ENCODE data around the gene PPP2R2C.

PPP2R2C gene

DNA sequence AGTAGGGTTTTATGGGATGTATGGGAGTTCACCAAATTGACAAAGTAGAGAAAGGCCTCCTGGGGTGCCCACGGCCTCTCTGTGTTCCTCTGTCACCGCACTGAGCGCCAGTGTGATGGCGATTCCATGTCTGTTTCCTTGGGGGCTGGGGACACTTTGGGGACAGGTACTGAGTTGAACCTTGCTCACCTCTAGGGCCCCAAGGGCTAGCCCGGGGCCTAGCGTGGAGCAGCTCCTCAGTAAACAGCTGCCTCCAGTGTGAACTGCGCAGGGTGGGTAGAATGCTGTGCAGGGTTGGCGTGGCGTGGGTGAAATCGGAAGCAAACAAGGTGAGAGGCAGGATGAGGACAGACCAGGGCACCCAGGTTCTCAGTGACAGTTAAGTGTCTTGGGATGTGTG lies 97.8 kb downstream of the PPP2R2C start:
- FAIRE-seq (no peak), DNase-seq (ENCODE audit: insufficient read length, low spot score) (no peak)
- TF ChIP-seq POLR2AphosphoS5 (IDR thresholded peaks at IDR 0.05; ENCODE audit: low read depth, low read length) (no peak), POU2F2 (IDR thresholded peaks at IDR 0.05; ENCODE audit: low read depth, low read length) (no peak)

DNA sequence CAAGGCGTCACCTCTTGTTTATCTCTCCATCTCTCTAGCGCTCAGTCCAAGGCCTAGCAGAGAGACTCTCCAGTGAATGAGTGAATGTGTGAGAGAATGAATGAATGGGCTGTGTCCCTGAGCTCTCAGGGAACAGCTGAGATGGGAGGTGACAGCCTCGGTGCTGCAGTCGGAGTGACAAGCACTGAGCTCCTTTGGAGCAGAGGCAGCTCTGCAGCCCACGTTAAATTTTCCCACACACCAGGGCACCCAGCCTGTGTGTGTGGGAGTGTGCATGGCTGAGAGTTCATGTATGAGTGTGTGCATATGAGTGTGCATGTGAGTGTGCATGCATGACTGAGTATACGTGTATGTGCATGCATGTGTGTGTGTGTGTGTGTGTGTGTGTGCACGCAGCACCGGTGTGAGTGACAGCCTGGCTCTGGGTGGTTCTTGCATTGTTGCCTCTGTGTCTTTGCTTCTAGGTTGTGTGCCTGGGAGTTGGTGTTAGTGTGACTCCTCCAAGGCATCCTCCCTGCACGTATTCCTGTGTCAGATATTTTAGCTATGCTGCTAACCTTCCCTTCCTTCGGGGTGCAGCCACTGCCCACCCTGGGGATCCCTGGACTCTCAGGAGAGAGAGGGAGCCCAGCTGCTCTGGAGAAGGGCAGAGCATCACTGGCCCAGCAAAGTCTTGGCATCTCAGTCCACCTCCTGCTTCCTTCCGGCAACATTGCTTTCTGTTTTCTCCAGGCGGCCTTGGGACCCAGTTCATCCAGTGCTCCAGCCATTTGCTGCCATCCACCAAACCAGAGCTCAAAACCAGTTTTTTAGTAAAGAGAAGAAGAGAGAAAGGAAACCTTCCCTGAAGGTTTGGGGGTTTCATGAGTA lies 98.6 kb downstream of the PPP2R2C start:
- FAIRE-seq (no peak), DNase-seq (ENCODE audit: insufficient read length, low spot score) (no peak)
- no peak for TF ChIP-seq POU2F2 (IDR thresholded peaks at IDR 0.05; ENCODE audit: low read depth, low read length)
- no peak for TF ChIP-seq POLR2AphosphoS5 (IDR thresholded peaks at IDR 0.05; ENCODE audit: low read depth, low read length)
- no peak for TF ChIP-seq POLR2A (IDR thresholded peaks at IDR 0.05; ENCODE audit: low read depth, low read length)
- no peak for TF ChIP-seq SPI1 (IDR thresholded peaks at IDR 0.05; ENCODE audit: low read depth, low read length)
- no peak for TF ChIP-seq PAX5 (IDR thresholded peaks at IDR 0.05; ENCODE audit: insufficient read depth, low read length, severe bottlenecking)
- no peak for TF ChIP-seq TAF1 (IDR thresholded peaks at IDR 0.05; ENCODE audit: low read depth, low read length)

DNA sequence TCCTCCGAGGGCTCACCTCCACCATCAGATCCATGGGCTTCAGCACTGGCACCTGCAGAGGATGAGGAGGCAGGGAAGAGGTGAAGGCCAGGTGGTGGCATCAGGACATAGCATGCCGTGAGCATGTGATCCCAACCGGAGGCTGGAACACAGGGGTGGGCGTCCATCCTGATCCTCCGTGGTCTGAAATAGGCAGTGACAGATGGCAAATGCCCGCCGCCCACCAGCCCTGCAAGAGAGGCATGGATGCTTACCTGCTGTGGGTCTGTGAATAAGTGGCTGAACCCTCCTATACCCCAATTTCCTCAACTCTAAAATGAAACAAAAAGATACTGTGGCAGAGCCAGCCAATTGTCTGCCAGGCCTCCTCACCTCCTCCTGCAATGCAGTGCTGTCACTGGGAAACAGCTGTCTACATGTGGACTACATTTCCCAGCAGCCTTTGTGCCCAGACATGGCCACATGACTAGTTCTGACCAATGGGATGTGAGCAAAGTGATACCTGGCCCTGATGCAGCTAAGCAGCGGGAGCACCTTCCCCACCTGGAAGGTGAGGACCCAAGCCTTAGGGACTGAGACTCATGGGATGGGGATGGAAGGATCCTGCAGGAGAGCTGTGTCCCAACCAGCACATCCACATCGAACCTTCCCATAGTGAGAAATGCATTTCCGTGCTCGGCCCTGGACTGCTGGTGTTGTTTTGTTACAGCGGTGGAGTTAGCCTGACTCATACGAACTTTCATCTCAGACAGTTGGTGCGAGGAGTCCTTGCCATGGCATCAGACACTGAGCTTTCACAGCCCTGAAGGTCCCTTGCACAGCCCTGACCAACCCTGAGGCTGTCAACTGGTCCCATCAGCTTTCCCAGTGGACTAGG lies 99.5 kb downstream of the PPP2R2C start:
- TF ChIP-seq PAX5 (IDR thresholded peaks at IDR 0.05; ENCODE audit: insufficient read depth, low read length, severe bottlenecking) (no peak), POLR2AphosphoS5 (IDR thresholded peaks at IDR 0.05; ENCODE audit: low read depth, low read length) (no peak), POU2F2 (IDR thresholded peaks at IDR 0.05; ENCODE audit: low read depth, low read length) (no peak)
- DNase-seq (ENCODE audit: insufficient read length, low spot score) (peak; percentile 72), FAIRE-seq (peak; percentile 76)

DNA sequence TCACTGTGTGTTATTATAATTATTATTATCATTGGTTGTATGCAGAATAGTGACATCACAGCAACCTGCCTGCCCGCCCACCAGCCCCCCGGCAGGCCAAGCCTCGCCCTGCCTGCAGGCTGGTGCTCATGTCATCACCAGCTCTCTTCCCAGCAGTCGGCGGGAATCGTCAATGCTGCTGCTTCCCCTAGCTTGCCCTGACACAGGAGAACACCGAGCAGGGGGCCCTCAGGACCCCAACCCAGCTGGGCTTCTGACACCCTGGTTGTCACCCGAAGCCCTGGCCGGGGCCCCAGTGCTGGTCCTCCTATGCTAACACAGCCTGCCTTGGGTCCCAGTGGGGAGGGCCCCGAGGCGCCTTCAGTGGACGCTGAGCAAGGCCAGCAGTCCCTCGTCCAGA lies 100.6 kb downstream of the PPP2R2C start:
- no peak for TF ChIP-seq TAF1 (IDR thresholded peaks at IDR 0.05; ENCODE audit: low read depth, low read length)
- no peak for TF ChIP-seq PAX5 (IDR thresholded peaks at IDR 0.05; ENCODE audit: insufficient read depth, low read length, severe bottlenecking)
- no peak for TF ChIP-seq POLR2A (IDR thresholded peaks at IDR 0.05; ENCODE audit: low read depth, low read length)
- FAIRE-seq (no peak), DNase-seq (ENCODE audit: insufficient read length, low spot score) (no peak)

DNA sequence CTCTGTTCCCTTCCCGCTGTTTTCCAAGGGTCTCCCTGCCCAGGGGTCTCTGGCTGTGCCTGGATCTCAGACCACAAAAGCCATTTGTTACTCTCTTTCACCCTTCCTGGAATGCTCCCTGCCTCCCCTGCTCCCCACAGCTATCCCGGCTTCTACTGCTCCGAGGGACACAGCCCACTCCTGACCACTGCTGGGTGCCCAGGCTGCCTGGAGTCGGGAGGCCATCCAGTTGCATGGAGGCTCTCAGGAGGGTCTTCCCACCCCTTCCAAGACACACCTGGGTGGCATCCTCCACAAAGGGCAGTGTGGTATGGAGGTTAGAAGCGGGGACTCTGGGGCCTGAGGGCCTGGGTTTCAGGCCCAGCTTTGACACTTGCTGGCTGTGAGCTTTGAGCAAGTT lies 101.1 kb downstream of the PPP2R2C start:
- no peak for FAIRE-seq
- TF ChIP-seq TAF1 (IDR thresholded peaks at IDR 0.05; ENCODE audit: low read depth, low read length) (no peak), PAX5 (IDR thresholded peaks at IDR 0.05; ENCODE audit: insufficient read depth, low read length, severe bottlenecking) (no peak), POLR2A (IDR thresholded peaks at IDR 0.05; ENCODE audit: low read depth, low read length) (no peak), POU2F2 (IDR thresholded peaks at IDR 0.05; ENCODE audit: low read depth, low read length) (no peak), SPI1 (IDR thresholded peaks at IDR 0.05; ENCODE audit: low read depth, low read length) (no peak), POLR2AphosphoS5 (IDR thresholded peaks at IDR 0.05; ENCODE audit: low read depth, low read length) (no peak)

DNA sequence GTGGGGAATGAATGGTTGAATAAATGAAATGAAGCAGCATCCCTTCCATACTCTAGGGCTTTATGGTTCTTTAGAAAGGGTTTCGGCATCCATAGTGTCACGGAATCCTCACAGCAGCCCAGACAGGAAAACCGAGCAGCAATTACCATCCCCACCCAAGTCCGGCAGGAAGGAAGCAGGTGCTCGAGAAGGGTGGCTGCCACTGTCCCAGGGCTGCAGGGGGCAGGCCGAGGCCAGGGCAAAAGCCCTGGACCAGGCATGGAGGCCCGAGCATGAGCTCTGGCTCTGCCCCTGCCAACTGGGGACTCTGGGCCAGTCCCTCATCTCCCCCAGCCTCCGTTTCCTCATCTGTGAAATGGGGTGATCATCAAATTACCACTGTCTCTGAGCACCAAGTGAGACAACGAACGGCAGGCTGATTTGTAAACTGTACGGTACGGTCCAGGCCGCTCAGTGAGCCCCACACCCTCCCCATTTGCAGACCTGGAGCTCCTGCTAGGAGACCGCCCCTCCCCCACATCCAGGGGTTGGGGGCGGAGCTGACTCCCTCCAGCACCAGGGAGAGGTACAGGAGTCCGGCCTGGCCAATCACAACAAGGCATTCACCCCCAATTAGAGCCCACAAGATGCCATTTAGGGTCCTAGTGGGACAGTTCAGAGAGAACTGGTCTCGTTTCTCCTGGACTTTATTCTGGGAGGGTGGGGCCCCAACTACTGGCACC lies 102.3 kb downstream of the PPP2R2C start:
- FAIRE-seq (no peak), DNase-seq (ENCODE audit: insufficient read length, low spot score) (no peak)
- TF ChIP-seq POLR2A (IDR thresholded peaks at IDR 0.05; ENCODE audit: low read depth, low read length), result no peak
- TF ChIP-seq TAF1 (IDR thresholded peaks at IDR 0.05; ENCODE audit: low read depth, low read length), result no peak
- no peak for TF ChIP-seq POLR2AphosphoS5 (IDR thresholded peaks at IDR 0.05; ENCODE audit: low read depth, low read length)
- no peak for TF ChIP-seq PAX5 (IDR thresholded peaks at IDR 0.05; ENCODE audit: insufficient read depth, low read length, severe bottlenecking)
- TF ChIP-seq SPI1 (IDR thresholded peaks at IDR 0.05; ENCODE audit: low read depth, low read length), result no peak
- TF ChIP-seq POU2F2 (IDR thresholded peaks at IDR 0.05; ENCODE audit: low read depth, low read length), result no peak

More for the DNA sequence above, 101.1 kb downstream of the PPP2R2C start:
- no peak for DNase-seq (ENCODE audit: insufficient read length, low spot score)

DNA sequence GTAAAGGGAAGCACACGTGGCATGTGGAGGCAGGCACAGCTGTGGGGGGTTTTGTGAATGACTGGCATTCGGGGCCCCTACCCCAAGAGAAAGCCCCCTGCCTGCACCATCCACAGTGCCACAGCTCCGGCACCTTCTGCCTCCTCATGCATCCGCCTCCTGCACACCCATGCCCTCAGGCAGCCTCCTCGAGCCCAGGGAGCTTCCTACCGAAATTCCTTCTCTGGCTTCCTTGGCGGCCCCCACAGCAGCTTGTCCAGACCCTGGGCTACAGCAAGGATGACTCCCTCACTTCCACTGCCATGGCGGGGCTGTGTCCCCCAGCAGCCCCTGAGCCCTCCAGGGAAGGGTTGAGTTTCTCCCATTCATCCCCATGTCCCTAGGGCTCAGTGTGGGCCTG lies 102.9 kb downstream of the PPP2R2C start:
- TF ChIP-seq TAF1 (IDR thresholded peaks at IDR 0.05; ENCODE audit: low read depth, low read length) (no peak), PAX5 (IDR thresholded peaks at IDR 0.05; ENCODE audit: insufficient read depth, low read length, severe bottlenecking) (no peak), POLR2A (IDR thresholded peaks at IDR 0.05; ENCODE audit: low read depth, low read length) (no peak), POU2F2 (IDR thresholded peaks at IDR 0.05; ENCODE audit: low read depth, low read length) (no peak), POLR2AphosphoS5 (IDR thresholded peaks at IDR 0.05; ENCODE audit: low read depth, low read length) (no peak), SPI1 (IDR thresholded peaks at IDR 0.05; ENCODE audit: low read depth, low read length) (no peak)
- FAIRE-seq (no peak), DNase-seq (ENCODE audit: insufficient read length, low spot score) (no peak)

DNA sequence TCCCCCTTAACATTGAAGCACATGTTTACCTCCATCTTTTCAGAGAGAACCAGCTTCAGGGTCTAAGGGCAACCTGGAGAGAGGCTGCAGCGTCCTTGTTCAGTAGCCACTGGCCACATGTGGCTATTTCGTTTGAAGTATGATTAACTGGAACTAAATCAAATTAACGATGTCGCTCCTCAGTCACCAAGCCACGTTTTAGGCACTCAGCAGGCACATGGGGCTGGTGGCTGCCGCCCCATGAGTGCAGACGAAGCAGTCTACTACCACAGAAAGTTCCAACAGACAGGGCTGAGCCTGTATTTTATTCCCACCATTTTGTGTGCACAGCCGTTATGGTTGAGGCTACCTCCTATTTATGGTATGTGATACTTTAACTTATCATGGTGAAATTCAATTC lies 103.4 kb downstream of the PPP2R2C start:
- no peak for TF ChIP-seq PAX5 (IDR thresholded peaks at IDR 0.05; ENCODE audit: insufficient read depth, low read length, severe bottlenecking)
- no peak for TF ChIP-seq POLR2AphosphoS5 (IDR thresholded peaks at IDR 0.05; ENCODE audit: low read depth, low read length)
- no peak for TF ChIP-seq SPI1 (IDR thresholded peaks at IDR 0.05; ENCODE audit: low read depth, low read length)
- no peak for TF ChIP-seq TAF1 (IDR thresholded peaks at IDR 0.05; ENCODE audit: low read depth, low read length)
- TF ChIP-seq POLR2A (IDR thresholded peaks at IDR 0.05; ENCODE audit: low read depth, low read length), result no peak
- no peak for TF ChIP-seq POU2F2 (IDR thresholded peaks at IDR 0.05; ENCODE audit: low read depth, low read length)
- DNase-seq (ENCODE audit: insufficient read length, low spot score), result no peak
- no peak for FAIRE-seq

DNA sequence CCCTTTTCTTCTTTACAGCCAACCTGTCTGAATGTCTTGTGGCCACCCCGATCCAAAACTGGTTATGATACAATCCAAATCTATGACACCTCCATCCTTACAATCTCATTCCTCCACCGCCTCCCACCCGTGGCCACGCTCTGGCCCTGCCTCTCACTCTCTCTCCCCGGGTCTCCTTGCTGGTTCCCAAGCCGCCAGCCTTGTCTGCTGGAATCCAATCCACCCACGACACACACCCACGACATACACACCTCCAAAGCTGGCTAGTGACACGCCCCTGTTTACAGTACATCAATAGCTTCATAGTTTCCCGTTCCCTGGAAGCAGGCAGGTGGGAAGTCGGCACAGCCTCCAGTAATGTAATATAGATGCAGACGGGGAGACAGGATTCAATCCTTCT lies 103.8 kb downstream of the PPP2R2C start:
- TF ChIP-seq POLR2A (IDR thresholded peaks at IDR 0.05; ENCODE audit: low read depth, low read length), result no peak
- TF ChIP-seq PAX5 (IDR thresholded peaks at IDR 0.05; ENCODE audit: insufficient read depth, low read length, severe bottlenecking), result no peak
- TF ChIP-seq TAF1 (IDR thresholded peaks at IDR 0.05; ENCODE audit: low read depth, low read length), result no peak
- TF ChIP-seq POLR2AphosphoS5 (IDR thresholded peaks at IDR 0.05; ENCODE audit: low read depth, low read length), result no peak
- no peak for TF ChIP-seq POU2F2 (IDR thresholded peaks at IDR 0.05; ENCODE audit: low read depth, low read length)
- TF ChIP-seq SPI1 (IDR thresholded peaks at IDR 0.05; ENCODE audit: low read depth, low read length), result no peak
- FAIRE-seq, result no peak

More for the DNA sequence above, 103.8 kb downstream of the PPP2R2C start:
- DNase-seq (ENCODE audit: insufficient read length, low spot score), result no peak
